ENCODE measurements around the gene ZC3H7A.

ZC3H7A gene

GRCh38 chr16:11759163-11759834 lies 37.8 kb downstream of the ZC3H7A start:
- Histone ChIP-seq H4K20me1 (ENCODE audit: insufficient read depth, low read length, poor library complexity, severe bottlenecking) (no peaks in the 10 kb centered on the region), H3K36me3 (ENCODE audit: insufficient read depth, low read length) (peaks cover 63% of the 10 kb centered on the region; the same call in 1 of the 2 replicates)

DNA sequence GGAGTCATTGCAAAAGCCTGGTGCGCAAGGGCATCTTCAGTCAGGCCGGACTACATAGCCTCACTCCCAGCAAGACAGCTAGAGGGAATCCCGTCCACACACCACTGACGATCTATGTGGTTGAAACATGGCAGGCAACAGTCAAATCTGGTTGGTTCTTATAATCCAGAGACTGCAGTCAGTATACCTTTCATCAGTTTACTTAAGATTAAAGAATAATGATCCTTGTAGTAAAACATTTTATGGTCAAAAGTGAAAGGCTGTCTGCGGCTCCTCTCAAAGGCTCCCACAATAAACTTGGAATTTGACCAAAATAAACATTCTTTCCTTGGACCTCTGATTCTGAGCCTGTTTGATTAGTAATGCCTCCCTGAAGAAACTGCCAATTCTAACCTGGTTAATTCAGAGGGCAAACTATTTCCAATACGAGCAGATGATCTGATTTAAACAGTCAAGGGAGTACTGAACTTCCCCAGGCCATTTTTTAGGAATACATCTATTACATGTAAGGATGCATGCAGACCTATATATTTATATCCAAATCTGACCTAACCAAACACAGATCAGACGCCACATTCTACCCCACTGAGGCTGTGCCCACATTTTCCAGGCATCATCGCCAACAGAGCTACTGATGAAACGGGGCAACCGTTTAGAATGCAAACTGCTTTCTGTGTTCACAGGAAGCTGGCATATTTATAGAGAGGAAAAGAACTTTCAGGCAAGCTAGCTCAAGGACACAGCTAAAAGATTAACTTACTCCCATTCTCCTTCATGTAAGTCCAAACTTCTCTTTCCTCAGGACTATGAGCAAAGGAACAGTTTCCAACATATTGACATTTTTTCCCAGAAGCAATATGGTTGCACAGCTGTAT lies 39.1 kb downstream of the ZC3H7A start:
- Histone ChIP-seq H3K4me2 (ENCODE audit: low read depth, low read length, poor library complexity, severe bottlenecking) (no peak overlapping the region), H4K20me1 (ENCODE audit: insufficient read depth, low read length, poor library complexity, severe bottlenecking) (no peaks in the 10 kb centered on the region), H3K9ac (ENCODE audit: low read depth, low read length, poor library complexity, severe bottlenecking) (no peak overlapping the region), H2AFZ (ENCODE audit: low read length) (no peak overlapping the region), H3K27me3 (ENCODE audit: insufficient read depth, low read length, poor library complexity, severe bottlenecking) (no peaks in the 10 kb centered on the region), H3K4me1 (ENCODE audit: insufficient read depth, low read length, poor library complexity, severe bottlenecking) (no peaks in the 10 kb centered on the region), H3F3A (ENCODE audit: low read depth) (no peaks in the 10 kb centered on the region), H3K79me2 (ENCODE audit: insufficient read depth, low read length) (no peaks in the 10 kb centered on the region), H3K9me3 (ENCODE audit: insufficient read depth, low read depth, low read length) (no peaks in the 10 kb centered on the region), H3K9me2 (replicated peaks; ENCODE audit: low read depth, low read length) (no peaks in the 10 kb centered on the region), H3K4me3 (ENCODE audit: low read length, poor library complexity, severe bottlenecking) (no peak overlapping the region), H3K36me3 (ENCODE audit: insufficient read depth, low read length) (peaks cover 63% of the 10 kb centered on the region; the same call in 1 of the 2 replicates)
- no peak for TF ChIP-seq EZH2phosphoT487 (IDR thresholded peaks at IDR 0.05; ENCODE audit: borderline replicate concordance)
- TF ChIP-seq, protein P1, sequence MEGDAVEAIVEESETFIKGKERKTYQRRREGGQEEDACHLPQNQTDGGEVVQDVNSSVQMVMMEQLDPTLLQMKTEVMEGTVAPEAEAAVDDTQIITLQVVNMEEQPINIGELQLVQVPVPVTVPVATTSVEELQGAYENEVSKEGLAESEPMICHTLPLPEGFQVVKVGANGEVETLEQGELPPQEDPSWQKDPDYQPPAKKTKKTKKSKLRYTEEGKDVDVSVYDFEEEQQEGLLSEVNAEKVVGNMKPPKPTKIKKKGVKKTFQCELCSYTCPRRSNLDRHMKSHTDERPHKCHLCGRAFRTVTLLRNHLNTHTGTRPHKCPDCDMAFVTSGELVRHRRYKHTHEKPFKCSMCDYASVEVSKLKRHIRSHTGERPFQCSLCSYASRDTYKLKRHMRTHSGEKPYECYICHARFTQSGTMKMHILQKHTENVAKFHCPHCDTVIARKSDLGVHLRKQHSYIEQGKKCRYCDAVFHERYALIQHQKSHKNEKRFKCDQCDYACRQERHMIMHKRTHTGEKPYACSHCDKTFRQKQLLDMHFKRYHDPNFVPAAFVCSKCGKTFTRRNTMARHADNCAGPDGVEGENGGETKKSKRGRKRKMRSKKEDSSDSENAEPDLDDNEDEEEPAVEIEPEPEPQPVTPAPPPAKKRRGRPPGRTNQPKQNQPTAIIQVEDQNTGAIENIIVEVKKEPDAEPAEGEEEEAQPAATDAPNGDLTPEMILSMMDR (conservative IDR thresholded peaks at IDR 0.05; ENCODE audit: low read length): no peak

More at GRCh38 chr16:11759163-11759834, 37.8 kb downstream of the ZC3H7A start:
- Histone ChIP-seq H2AFZ (ENCODE audit: low read length) (no peak overlapping the region), H3K9me3 (ENCODE audit: insufficient read depth, low read depth, low read length) (no peaks in the 10 kb centered on the region), H3K4me2 (ENCODE audit: low read depth, low read length, poor library complexity, severe bottlenecking) (no peak overlapping the region), H3K9me2 (replicated peaks; ENCODE audit: low read depth, low read length) (no peaks in the 10 kb centered on the region), H3F3A (ENCODE audit: low read depth) (no peaks in the 10 kb centered on the region), H3K4me3 (ENCODE audit: low read length, poor library complexity, severe bottlenecking) (no peak overlapping the region), H3K79me2 (ENCODE audit: insufficient read depth, low read length) (no peaks in the 10 kb centered on the region), H3K4me1 (ENCODE audit: insufficient read depth, low read length, poor library complexity, severe bottlenecking) (no peaks in the 10 kb centered on the region), H3K9ac (ENCODE audit: low read depth, low read length, poor library complexity, severe bottlenecking) (no peak overlapping the region), H3K27me3 (ENCODE audit: insufficient read depth, low read length, poor library complexity, severe bottlenecking) (no peaks in the 10 kb centered on the region)
- TF ChIP-seq EZH2phosphoT487 (IDR thresholded peaks at IDR 0.05; ENCODE audit: borderline replicate concordance): no peak
- TF ChIP-seq, protein P1 (conservative IDR thresholded peaks at IDR 0.05; ENCODE audit: low read length): no peak

DNA sequence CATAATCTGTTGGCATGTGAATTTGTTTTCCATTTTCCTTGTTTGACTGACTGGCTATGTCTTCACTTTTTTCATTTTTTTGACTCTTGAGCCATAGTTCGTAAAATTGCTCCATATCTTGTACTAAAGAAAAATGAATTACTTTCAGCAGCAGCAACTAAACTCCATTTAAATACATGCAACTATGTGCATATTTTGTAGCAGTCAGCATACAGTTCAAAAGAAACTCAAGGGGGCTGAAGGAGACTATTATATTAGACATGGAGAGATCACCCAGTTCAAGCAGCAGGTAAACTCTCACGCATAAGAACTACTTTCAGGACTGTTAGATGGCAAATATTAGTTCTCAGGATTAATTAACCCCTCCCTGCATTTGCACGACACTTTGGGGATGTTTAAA lies 40.8 kb downstream of the ZC3H7A start:
- Histone ChIP-seq H3K9me3 (ENCODE audit: insufficient read depth, low read depth, low read length) (no peaks in the 10 kb centered on the region), H3K4me2 (ENCODE audit: low read depth, low read length, poor library complexity, severe bottlenecking) (no peak overlapping the region), H3K36me3 (ENCODE audit: insufficient read depth, low read length) (peaks cover 60% of the 10 kb centered on the region; the same call in 1 of the 2 replicates), H3F3A (ENCODE audit: low read depth) (no peaks in the 10 kb centered on the region), H3K79me2 (ENCODE audit: insufficient read depth, low read length) (no peaks in the 10 kb centered on the region), H3K4me1 (ENCODE audit: insufficient read depth, low read length, poor library complexity, severe bottlenecking) (no peaks in the 10 kb centered on the region), H4K20me1 (ENCODE audit: insufficient read depth, low read length, poor library complexity, severe bottlenecking) (no peaks in the 10 kb centered on the region), H2AFZ (ENCODE audit: low read length) (no peak overlapping the region), H3K4me3 (ENCODE audit: low read length, poor library complexity, severe bottlenecking) (no peak overlapping the region), H3K9ac (ENCODE audit: low read depth, low read length, poor library complexity, severe bottlenecking) (no peak overlapping the region), H3K27me3 (ENCODE audit: insufficient read depth, low read length, poor library complexity, severe bottlenecking) (no peaks in the 10 kb centered on the region), H3K9me2 (replicated peaks; ENCODE audit: low read depth, low read length) (no peaks in the 10 kb centered on the region)
- TF ChIP-seq, protein P1 (conservative IDR thresholded peaks at IDR 0.05; ENCODE audit: low read length): no peak
- TF ChIP-seq EZH2phosphoT487 (IDR thresholded peaks at IDR 0.05; ENCODE audit: borderline replicate concordance): no peak

All from Loucy (cell line).